Hindlimb muscle (tissue), 1 donor: Measurements from ENCODE around the gene RDH12. TPM values are rescaled to one million over a fixed set of nuclear protein-coding genes. Genes with fewer than 3 reads are reported as not detected.
"Not testable (repeated sequence)": the region's sequence is repeated elsewhere in the genome, so short reads cannot be mapped to it uniquely, and the experiment has no call there.

Experiments used
- DNase-seq: peaks from one replicate; pipeline ENCODE4 v3.0.0-alpha.2; 2013
- polyA plus RNA-seq: library from polyadenylated mRNA; unstranded; fragments of 120-200 nt; gene quantifications from one replicate; pipeline ENCODE4 v1.2.1, GENCODE V29; 2013; ENCODE audit not compliant: insufficient read length

Gene RDH12
- 1.2 TPM for polyA plus RNA-seq

- not testable (repeated sequence) for DNase-seq
Observed at GRCh38 chr14:67701492-67701891, at the start of gene RDH12. Gene RDH12, plus strand, starts transcription at chr14:67701886. Its CDS starts 20,757 bp downstream, at chr14:67722643.

GRCh38 chr14:67652189-67652588 lies 49.5 kb upstream of the RDH12 start:
- no peak for DNase-seq

DNA sequence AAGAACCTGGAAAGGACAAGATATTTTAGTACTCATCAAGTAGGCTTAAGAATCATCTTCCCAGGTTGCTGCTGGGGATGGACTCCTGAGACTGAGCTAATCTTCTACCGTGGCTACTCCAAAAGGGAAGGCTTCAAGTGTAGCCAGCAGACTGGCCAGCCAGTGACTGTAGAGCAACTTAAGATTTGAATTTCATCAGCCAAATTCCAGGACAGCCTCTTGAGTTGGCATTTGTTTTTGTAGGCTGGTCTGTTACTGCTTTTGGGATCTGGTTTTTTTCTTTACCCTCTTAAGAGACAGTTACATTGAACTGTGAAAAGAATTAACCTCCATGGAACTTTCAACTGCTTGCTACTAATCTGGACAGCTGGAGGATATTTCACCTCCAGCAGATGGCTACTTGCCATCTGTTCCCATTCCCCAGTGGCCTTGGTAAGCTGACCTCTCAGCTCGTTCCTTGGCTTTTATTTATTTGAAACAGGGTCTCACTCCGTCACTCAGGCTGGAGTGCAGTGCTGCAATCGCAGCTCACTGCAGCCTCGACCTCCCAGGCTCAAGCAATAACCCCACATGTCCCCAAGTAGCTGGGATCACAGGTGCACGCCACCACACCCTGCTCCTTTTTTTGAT lies 47.9 kb upstream of the RDH12 start:
- DNase-seq: no peak

- no peak for DNase-seq
Observed at GRCh38 chr14:67663633-67664032, 38.1 kb upstream of the RDH12 start.

- no peak for DNase-seq
Observed at GRCh38 chr14:67665868-67666267, 35.8 kb upstream of the RDH12 start.

GRCh38 chr14:67666750-67667449 lies 34.8 kb upstream of the RDH12 start:
- peak; percentile 23 for DNase-seq

DNA sequence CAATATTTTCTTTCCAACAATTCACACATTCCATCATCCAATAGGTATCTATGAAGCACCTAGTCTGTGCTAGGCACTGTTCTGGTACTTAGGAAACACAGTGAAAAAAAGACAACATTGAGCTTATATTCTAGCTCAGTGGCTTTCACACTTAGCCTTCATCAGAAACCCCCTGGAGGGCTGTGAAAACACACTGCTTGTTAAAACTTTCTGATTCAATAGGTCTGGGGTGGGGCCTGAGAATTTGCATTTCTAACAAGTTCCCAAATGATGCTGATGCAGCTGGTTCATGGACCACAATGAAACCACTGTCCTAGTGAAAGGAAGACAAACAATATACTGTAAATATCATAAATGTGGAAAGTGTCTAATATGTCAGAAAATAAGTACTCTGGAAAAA lies 33.1 kb upstream of the RDH12 start:
- DNase-seq: no peak

- DNase-seq: no peak
Observed at GRCh38 chr14:67673451-67673850, 28.2 kb upstream of the RDH12 start.

DNA sequence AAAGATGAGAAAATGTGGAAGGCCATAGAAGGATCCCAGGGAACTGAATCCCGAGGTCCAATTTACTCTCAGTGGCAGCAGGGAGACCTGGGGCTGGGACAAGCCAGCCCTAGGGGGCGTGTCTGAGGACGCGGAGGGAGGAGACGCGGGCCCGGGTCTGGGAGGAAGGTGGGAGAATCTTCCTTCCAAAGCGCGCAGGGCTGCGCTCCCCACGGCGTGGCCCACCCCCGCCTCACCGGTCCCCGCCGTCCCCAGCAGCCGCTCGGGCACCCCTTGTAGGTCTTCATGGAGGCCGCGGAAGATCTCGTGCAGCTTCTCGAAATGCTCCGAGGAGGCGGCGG lies 27.6 kb upstream of the RDH12 start:
- DNase-seq: peak; percentile 68

GRCh38 chr14:67674480-67675218 lies 27.0 kb upstream of the RDH12 start, which contains the start of gene VTI1B:
Gene VTI1B, minus strand, starts transcription at chr14:67674632. Its CDS starts 143 bp downstream, at chr14:67674489.
- DNase-seq: peak; percentile 93

GRCh38 chr14:67675219-67675582 lies 26.5 kb upstream of the RDH12 start:
- no peak for DNase-seq

DNA sequence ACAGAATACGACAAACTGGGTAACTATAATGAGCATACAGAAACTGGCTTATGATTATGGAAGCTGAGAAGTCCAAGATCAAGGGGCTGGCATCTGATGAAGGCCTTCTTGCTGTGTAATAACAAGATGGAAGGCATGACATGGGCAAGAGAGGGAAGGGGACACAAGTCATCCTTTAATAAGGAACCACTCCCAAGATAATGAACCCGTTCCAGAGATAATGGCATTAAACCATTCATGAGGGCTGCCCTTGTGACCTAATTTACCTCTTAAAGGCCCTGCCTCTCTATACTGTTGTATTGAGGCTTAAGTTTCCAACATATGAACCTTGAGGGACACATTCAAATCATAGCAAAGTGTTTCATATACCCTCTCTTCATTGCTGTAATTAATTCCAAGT lies 22.7 kb upstream of the RDH12 start:
- no peak for DNase-seq

DNA sequence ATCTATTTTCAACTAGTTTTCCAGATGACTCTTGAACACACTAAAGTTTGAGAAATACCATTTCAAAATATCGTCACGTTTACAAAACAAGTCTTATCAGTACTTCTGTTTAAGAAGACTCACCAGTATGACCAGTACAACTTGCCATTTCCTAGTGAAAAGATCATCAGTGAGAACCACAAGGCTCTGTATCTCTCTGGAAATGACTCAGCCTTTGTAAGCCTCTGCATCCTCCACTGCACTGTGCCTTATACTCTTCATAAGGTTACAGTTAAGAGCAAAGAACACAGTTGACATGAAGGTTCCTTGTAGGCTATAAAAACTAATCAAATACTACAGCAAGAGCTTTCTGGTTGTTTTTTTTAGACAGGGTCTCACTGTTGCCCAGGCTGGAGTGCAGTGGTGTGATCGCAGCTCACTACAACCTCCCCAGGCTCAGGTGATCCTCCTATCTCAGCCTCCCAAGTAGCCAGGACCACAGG lies 21.5 kb upstream of the RDH12 start:
- no peak for DNase-seq

DNA sequence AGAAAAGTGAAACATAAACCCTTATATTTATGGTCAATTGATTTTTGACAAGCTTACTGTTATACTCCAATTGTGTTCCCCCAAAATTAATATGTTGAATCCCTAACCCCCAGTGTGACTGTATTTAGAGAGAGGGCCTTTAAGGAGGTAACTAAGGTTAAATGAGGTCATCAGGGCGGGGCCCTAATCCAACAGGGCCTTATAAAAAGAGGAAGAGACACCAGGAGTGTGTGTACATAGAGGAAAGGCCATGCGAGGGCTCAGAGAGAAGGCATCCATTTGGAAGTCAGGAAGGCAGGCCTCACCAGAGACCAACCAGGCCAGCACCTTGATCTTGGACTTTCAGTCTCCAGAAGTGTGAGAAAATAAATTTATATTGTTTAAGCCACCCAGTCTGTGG lies 20.7 kb upstream of the RDH12 start:
- no peak for DNase-seq

GRCh38 chr14:67683842-67684241 lies 17.8 kb upstream of the RDH12 start:
- no peak for DNase-seq

- DNase-seq: no peak
Observed at GRCh38 chr14:67690011-67690410, 11.7 kb upstream of the RDH12 start.

DNA sequence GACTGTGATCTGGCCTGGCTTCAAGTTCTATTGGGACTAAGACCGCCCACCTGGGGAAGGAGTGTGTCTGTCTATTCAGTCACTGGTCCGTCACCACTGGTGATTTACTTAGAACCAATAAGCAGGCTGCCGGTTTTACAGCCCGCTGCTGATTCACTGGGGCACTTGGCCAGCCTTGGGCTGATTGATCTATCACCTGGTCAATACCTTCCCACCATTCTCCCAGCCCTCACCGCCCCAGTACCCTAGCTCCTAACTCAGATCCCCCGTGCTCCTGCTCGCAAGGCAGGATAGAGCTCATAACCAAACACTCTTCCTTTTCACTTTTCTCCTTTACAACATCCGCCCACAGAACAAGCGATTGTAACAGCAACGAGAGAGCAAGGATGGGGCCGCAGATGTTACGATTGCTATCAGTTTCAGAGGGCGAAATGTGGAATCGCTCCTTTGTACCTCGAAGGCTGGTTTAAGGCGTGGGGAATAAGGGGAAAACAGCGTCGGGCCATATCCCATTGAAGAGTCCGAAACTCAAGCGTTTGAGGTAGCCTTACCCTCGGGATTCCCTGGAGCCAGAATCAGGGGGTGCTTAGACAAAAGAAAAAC lies 6.8 kb upstream of the RDH12 start:
- DNase-seq: peak; percentile 81

DNA sequence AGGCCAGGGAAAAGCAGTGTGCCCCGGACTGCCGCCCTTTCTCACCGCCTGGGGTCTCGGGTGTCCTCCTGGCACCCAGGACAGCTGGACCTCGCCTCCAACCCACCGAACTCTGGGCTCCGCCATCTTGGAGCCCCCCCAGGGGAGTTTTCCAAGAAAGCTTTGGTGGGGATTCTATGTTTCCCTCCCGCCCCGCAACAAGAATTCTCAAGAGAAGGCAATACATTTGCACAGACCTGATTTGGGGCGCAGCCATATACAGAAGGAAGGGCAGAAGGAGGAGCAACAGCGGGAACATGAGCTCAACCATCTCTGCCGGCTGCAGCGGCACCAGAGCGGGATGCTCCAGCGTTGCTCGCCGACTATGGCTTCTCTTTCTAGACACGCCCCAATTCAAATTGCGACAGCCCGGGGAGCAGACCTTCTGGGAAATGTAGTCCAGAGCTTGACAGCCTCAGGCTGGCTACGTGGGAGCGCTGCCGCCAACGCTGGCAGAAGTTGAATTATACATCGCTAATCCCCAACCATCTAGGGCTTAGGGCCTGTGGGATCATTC lies 6.2 kb upstream of the RDH12 start, which contains the start of gene RDH11:
RDH11 (minus strand) TSS at position 371 of the 556 bp plus-strand sequence; CDS start at position 310, 61 bp downstream.
- DNase-seq: peak; percentile 89

DNA sequence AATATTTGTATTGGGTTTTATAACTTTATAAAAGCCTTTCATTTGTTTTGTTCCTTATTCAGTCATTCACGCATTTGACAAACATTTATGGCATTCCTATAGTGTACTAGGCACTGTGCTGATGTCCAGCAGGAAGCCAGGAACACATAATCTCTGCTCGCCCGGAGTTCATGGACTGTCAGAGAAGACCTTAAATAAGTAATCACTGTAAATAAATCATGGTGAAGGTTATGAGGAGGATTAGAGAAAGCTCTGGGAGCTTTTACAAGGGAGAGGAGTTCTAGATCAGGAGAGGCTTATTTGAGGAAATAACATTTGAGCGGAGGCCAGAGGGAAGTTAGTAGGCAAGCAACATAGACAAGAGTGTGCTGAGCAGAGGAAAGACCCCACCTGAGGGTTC lies 4.7 kb upstream of the RDH12 start:
- no peak for DNase-seq

DNA sequence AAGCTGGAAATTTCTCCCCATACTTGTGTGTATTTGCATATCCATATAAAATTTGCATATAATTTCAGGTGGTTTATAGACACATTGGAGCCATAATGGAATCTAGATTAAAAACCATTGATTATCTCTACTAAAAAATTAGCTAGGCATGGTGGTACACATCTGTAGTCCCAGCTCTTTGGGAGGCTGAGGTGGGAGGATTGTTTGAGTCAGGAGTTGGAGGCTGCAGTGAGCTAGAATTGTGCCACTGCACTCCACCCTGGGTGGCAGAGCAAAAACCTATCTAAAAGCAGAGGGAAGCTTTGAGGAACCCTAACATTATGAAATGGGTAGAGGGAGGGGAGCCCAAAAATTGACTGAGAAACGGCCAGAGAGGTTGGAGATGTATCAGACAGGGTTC lies 3.5 kb upstream of the RDH12 start:
- no peak for DNase-seq

DNA sequence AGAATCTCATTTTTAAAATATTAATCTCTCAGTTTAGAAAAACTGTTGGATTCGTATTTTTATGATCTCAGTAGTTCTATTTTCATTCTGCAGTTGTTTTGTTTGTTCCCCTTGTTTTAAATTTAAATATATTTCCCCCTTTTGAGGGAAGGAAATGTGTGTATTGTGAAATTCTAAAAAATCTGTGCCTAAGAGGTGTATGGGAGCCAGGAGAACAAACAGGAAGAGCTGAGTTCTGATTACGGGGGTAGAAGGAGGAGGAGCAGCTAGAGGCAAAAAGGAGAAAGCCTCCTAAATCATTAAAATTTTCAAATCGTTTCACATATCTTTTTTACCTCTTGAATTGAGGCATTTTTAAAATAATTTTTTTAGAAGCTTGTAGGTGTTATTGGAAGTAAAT lies 2.3 kb downstream of the RDH12 start:
- DNase-seq: no peak

DNA sequence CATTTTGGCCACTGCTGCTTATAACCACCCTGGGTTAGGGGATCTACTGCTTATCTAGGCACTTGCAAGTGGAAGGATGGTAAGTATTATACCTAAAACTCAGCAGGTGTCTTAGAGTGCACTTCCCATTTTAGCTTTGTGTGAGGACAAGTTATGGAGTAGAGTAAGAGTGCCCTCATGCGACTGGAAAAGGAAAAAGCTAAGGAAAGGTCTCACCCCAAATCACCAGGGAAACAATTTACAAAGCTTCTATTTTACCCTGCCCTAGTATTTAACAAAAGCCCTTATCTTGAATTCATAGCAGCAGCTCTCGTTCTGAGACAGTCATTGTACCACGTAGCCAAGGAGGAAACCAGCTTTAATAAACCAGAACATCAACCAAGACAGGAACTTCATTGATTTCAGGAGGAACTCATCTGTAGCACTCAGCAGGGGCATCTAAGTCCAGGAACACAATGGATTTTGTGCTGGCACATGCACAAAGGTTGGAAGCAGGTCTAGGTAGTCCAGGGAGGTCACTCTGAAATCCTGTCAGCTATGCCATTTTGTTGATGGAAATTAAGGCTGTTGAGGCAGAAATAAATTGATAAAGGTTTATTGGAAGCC lies 2.9 kb downstream of the RDH12 start:
- peak; percentile 43 for DNase-seq
